ENCODE results near the gene LTB.

LTB gene

DNA sequence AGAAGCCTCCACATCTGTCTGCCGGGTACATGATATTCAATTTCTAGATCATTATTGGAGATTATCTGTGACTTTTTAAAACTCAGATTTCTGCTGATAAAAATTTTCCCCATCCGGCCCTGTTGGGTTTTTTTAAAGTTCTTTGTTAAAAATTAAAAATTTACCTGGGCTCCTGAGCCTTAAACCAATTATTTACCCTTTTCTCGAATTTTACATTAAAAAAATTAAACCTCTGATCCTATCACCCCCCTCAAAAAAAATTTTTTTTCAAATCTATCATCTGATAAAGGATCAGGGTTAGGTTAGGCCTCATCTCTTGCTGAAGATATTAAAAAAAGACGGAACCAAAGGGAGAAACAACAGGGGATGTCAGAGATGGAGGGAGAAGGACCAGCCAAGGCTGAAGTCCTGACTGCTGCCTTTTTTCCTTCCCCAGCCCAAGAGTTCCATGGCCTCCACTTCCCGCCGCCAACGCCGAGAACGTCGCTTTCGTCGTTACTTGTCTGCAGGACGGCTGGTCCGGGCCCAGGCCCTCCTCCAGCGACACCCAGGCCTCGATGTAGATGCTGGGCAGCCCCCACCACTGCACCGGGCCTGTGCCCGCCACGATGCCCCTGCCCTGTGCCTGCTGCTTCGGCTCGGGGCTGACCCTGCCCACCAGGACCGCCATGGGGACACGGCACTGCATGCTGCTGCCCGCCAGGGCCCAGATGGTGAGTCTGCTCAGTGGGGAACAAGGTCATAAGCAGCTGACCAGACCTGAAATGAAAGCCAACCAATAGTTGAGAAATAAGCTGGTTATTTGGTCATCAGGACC lies 34.3 kb downstream of the LTB start:
- DNase-seq = no peak

DNA sequence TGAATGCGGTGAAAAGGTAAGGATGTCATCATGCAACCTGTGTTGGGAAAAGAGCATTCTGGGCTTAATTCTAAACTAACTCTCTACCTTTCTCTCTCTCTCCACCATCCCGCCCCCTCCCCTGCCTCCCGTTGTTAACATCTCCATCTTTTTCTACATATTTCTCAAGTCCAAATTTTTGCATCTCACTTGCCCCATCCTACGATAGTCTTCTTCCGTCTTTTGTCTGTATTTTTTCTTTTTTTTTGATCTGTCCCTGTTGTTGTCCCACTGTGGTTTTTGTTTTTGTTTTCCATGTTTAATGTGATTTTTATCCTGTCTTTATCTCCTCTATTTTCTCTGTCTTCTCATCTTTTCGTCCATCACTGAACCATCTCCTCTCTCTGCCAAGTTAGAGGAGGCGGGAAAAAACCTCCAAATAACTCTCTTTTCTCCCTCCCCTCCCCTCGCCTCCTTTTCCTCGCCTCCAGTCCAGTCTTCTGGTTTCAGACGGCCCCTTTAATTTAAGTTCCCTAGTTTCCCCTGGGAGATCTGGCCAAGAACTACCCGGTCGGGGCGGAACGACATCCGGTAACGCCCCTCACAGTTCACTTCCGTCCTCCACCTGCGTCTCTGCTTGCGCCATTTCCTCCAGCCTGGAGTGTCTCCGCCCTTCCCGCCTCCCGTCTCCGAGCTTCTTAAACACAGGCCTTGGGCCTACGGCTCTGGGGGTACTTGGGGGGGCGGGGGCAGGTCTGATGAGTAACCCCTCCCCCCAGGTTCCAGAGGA lies 35.1 kb downstream of the LTB start, which contains the start of gene NFKBIL1:
NFKBIL1 (plus strand) TSS at position 651 of the 769 bp plus-strand sequence; CDS start at position 738, 87 bp downstream.
- DNase-seq = peak; percentile 98

DNA sequence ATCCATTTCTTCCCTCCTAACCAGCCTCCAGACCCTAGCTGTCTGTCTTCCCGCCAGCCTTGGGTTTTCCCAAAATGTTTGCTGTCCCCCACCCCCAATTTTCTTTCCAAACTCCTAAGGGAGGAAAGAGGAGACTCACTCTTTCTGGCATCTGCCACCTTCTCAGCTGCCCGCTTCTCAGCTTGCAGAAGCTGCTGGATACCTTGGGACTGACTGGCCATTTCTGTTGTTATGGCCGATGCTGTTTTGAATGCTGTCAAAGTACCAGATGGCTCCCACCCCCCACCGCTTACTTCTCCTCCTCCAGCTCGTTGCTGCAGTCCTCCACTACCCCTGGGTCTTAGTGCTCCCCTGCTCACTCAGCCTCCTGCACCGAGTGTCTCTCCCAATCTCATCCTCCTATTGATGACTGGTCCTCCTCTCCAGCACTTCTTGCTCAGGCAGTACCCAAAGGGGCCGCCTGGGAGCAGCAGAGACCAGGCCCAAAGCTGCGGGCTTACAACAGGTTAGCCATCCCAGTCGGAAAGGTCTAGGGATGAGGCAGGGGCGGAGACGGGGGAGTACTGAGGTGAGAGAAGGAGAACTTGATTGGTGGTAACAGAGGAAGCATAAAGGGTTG lies 35.8 kb downstream of the LTB start, which contains the start of gene ATP6V1G2:
ATP6V1G2 (minus strand) TSS at position 270 of the 619 bp plus-strand sequence; CDS start at position 221, 49 bp downstream.
- peak; percentile 90 for DNase-seq

DNA sequence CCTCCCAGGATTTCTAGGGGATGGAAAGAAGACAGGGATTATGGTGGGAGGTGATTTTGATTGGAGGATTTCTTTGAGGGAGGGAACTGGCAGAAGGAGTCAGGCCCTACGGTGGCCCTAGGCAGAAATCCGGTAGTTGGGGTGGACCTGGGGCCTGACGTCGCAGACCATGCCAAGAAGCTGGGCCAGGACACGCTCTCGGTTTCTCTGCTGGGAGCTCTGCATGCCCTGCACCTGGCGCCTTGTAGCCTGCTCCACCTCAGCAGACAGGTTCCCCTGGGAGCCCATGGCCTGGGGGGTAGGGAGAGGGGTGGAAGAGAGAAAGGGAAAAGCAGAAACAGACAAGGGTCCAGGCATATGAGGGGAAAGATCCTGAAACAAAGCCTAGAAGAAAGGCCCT lies 36.9 kb downstream of the LTB start:
- no peak for DNase-seq

DNA sequence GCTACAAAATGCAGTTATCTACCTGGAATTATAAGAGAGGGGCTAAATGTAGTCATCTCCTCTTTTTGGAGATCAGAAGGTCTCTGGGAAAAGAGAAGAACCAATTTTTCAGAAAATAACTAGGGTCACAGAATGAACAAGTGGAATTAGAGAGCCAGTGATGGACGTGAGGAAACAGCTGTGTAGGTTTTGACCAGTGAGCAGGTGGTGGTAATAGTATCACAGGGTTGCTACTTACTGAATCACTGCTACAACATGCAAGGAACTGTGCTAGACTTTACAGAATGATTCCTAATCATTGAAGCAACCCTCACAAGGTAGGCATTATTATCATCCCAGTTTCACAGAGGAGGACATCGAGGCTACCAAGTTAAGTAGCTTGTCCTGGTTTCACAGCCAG lies 37.5 kb downstream of the LTB start:
- DNase-seq = no peak

DNA sequence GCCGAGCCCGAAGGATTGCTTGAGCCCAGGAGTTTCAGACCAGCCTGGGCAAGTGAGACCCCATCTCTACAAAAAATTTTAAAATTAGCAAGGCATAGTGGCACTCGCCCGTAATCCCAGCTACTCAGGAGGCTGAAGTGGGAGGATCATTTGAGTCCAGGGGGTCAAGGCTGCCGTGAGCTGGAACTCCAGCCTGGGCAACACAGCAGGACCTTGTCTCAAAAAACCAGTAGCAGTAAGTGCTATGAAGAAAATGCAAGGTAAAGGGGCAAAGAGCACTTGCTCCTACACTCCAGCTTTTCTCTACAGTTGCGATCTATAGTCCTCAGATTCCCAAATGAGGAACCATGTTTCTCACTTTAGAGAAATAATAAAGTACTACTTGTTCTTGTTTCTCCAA lies 38.6 kb downstream of the LTB start:
- no peak for DNase-seq

DNA sequence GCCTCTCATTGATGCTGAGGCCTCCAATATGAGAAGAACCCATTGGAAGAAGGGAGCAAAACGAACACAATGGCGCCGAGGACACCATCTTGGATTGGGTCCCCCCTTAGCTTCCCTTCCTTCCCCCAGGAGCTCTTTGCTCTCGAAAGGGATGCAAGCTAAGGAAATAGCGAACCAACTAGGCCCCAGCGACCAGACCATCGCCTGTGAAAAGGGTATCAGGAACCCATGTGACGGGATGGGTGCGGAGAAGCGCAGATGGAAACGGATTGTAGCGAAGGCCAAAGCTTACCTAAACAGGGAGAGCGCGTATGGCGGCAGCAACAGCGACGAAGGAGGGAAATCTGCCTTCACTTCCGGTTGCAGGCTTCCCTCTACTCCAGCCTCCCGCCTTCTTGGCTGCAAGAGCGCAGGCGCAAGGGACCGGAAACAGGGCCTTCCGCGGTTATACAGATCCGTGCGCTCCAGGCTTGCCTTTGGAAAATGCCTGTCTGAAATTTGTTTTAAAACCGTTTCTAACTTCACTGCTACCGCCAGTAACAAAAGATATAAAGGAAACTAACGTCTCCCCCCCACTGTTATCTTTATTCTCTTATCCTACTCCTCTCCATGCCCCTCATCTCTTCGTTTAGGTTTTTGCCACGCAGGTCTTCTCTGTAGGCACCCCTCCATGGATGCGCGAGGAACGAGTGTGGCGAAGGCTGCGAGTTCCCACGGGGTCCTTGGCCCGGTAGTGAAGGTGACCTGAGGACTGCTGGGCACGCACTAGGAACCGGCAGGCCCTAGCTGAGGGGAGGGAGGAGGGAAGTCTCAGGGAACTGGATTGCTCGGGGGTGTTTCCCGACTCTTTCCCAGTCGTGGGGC lies 40.3 kb downstream of the LTB start, which contains the start of gene DDX39B:
DDX39B (minus strand) TSS at position 346 of the 864 bp plus-strand sequence. CDS start 1,471 bp downstream, outside the sequence.
- peak; percentile 98 for DNase-seq

DNA sequence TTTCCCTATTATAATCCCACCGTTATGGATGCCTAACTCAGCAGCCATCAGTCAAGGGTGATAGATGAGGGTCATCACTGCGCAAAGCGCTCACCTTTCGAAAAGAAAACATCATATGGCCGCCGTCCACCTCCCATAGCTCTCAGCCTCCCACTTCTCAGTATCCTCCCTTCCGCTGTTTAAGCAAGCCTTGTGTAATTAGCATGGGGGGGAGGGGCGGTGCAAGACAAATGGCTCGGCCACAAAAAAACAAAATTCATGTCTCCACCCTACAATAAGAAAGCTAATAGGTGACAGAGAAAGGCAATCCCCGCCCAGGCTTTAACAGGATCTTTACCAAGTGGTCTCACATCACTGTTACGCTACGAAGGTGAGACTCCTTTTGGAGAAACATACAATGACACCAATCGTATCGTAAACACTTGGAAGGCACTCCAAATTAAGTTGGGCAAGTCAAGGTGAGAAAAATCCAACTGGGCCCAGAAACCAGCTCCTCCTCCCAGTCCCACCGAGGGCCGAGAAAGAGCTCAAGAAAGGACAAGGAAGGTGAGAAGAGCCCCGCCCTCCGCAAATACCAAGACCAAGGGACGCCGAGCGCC lies 41.1 kb downstream of the LTB start:
- DNase-seq = peak; percentile 45

DNA sequence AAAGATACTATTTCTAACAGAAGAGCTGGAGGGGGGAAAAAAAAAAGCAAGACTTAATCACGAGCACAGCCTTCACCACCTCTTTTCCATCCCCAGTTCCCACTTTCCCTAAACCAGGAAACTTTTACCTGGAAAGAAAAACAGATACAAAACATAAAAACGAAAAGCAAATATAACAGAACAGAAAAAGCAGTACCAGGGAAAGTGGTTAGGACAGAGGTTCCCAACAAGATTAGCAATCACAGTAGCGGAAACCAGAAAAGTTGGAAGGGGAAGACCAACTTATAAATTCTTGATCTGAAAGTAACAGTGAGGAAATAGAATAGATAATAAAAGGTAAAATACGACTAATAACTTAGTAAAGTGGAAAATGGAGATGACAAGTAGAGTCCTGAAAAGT lies 41.6 kb downstream of the LTB start:
- DNase-seq = no peak

DNA sequence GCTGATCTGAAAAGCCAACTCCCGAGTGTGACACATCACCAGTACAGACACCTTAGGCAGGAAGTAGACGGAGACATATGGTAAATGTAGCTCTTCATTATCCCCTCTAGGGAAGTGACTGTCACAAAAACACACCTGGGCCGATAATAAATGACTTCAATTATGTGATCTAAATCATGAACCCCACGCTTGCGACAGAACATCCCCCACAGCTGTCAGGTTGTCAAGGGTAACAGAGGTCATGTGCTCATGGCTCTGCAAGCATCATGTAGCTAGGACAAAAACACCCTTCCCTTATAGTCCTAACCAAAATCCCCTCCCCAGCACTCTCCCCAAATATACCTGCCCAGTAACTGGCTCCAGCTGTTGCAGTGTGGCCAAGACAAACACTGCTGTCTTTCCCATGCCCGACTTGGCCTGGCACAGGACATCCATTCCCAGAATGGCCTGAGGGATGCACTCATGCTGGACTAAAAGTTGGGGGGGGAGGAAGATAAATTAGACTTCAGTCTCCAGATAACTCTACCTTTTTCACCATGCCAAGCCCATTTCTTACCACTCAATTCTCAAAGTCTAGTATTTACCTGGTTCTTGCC lies 43.3 kb downstream of the LTB start:
- DNase-seq = no peak

DNA sequence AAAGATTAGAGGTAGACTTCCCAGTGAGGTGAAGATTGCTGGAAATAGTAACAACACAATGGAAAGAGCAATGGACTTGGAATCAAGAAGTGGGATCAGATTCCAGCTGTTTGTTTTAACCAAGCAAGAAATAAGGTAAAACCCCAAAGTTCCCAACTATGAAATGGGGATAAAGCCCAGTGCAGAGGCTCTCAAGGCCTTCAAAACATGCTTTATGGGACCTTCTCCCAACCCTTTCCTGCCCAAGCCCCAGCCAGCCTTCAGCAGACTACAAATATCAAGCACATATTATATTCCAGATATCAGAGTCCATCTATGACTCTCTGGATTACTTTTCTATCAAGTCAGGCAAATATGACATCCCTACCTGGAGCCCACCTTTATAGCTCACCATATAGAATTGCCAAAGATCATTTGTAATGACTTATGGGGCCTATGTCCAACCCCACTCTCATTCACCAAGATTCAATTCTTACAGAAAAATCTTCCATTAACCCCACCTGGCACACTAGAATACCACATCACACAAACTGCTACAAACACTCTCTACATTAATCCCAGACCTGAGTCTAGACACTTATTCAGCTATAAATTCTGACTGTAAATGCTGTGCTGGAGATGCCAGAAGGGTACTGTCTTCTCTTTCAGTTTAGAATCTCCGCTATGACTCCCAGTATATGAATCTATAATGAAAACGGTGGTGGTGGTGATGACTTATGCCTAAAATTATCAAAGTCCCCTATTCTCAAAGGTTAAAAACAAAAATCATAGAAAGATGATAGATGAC lies 46.5 kb downstream of the LTB start:
- DNase-seq = no peak

DNA sequence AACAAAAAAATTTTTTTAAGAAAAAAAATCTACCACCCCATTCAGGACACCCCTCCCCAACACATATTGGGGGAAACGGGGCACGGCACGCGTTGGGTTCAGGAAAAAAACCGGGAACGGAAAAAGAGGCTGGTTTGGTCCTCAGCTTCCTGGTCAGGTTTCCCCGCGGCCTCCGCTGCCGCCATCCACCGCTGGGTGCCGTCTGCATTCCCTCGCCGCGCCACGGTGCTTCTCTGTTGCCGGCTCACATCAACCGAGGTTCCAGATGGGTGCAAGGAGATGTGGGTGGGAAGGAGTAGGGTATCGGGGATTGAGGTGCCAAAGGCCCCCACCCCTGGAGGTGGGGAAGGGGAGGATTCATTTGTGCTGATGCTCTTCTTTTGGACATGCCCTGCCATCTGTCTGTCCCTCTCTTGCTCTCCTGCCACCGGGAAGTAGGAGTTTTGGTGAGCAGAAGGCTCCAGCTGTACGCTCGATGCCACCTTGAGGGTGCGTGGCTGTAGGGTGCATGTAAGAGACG lies 47.6 kb downstream of the LTB start:
- no peak for DNase-seq

DNA sequence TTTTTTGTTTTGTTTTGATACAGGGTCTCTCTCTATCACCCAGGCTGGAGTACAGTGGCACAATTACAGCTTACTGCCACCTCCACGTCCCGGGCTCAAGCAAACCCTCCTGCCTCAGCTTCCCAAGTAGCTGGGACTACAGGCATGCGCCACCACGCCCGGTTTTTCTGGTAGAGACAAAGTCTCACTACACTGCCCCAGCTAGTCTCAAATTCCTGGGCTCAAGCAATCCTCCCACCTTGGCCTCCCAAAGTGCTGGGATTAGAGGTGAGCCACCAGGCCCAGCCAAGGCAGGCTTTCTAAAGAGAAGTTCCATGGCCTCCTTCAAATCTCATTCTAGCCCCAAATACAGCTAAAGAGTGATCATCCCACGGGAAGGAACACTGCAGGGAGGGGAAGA lies 48.2 kb downstream of the LTB start:
- no peak for DNase-seq

DNA sequence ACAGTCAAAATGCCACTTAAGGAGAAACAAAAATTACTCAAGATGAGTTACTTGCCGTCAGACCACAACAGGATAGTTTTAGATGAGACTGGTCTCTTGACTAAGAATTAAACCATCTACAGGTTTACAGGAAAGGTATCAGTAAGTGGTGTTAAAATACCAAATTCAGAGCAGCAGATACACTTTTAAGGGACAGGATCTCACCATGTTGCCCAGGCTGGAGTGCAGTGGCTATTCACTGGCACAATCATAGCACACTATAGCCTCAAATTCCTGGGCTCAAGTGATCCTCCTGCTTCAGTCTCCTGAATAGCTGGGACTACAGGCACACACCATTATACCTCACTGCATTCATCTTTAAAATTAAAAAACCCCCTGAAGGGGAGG lies 48.8 kb downstream of the LTB start:
- no peak for DNase-seq

DNA sequence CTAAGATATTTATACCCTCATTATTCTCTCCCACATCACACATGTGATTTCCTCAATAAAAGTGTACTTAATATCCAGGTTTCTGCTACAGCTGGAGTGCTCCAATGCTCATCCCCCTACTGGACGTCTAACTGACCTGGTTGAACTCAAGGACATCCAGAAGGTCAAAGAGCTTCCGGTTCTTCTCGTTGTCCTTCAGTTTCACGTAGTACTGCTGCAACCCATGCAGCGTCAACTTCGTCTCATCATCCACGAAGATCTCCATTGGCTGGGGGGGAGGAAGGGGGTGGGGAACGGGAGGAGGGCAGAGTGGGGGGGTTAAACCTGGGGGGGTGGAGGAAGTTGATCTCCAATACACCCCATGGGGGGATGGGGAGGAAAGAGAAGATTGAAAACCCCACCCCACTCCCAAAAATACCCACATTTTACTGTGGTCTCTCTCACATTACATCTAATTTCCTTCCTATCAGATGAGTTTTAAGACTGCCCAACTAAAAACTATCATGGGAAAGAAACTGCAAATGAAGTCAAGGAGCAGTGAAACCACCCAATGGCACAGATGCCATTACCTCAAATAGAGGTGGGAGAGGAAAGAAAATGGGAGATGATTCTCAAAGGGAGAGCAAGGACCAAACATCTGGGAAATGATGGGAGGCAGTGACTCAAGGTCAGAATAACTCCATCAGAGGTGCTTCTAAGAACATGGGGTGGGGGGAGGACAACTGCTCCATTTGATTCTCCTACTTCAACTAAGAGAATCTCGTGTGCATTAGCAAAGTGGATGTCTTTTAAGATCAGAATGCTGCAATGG lies 49.4 kb downstream of the LTB start:
- DNase-seq = no peak

DNA sequence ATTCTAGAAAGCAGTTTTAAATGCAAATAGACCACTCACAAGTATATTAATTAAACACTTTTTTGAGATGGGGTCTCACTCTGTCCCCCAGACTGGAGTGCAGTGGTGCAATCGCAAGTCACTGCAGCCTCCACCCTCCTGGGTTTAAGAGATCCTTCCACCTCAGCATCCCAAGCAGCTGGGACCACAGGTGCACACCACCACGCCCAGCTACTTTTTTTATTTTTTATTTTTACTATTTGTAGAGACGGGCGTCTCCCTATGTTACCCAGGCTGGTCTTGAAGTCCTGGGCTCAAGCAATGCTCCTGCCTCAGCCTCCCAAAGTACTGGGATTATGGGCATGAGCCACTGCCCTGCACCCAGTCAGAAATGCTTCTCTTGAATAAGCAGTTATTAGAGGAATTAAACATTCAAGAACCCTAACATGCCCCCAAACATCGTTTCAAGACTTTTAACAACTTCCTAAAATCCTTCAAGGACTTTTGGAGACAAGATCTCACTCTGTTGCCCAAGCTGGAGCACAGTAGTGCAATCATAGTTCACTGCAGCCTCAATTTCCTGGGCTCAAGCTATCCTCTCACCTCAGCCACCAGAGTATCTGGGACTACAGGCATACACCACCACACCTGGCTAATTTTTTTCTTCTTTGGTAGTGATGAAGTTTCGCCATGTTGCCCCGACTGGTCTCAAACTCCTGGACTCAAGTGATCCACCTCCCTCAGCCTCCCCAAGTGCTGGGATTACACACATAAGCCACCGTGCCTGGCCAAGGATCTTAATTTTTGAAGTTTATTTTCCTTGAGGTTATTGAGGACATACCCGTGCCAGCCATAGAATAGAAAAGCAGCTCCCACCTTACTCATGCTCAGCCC lies 50.2 kb downstream of the LTB start:
- DNase-seq = no peak

DNA sequence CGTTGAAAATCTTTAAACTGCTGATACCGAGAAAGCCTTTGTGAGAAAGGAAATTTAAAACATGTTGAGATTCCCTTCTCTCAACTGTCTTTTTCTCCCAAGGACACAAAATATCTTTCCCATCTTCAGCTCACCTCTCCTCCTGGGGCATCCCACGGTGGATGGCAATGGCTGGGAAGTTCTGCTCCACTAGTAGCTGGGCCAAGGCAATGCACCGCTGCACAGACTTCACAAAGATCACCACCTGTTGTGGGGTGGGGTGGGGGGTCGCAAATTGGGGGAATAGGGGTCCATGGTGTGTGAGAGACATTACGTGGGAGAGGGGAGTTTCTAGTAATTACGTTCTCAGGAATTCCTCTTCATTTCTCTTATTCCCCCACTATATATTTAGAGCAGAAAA lies 51.1 kb downstream of the LTB start:
- no peak for DNase-seq

DNA sequence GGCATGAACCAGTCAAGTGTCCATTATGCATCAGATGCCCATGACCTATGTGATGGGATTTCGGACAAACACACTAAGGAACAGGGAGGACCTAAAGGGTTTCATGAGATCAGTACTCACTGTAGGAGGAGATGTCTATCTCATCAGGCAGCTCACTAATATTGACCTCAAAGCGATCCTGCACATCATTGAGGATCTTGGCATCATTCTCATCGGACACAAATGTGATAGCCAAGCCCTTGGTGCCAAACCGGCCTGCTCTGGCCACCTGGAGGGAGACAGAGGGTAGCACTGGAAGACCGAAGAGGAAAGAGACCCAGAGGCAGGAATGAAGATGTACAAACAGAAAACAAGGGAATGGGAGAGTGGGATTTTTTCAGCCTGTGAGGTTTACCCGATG lies 51.6 kb downstream of the LTB start:
- DNase-seq = no peak

Data from fibroblast of skin of back (primary cell).